ENCODE data around the gene ZKSCAN2.

ZKSCAN2 gene

DNA sequence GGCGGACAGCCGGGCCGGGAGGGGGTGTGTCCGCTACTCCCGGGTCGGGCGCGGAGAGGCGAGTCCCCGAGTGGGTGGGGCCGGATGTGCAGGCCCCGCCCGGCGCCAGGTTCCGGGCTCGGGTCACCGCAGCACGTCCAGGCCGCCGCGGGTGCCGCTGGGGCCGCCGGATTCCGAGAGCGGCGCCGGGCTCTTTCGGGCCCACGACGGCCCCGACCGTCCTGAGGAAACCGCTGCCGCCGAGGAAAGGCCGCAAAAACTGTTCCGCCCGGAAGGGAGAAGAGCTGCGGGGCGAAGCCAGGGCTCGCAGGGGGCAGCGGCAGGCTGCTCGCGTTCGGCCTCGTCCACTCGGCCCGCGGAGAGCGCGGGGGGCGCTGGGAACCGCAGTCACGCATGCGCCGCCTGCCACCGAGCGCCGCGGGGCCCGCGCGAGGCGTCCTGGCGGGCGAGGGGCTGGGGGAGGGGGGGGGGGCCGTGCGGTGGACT lies at the start of gene ZKSCAN2:
Gene ZKSCAN2, minus strand, starts transcription at position 376 of the 486 bp plus-strand sequence. CDS start 718 bp downstream, outside the sequence.
- peak; percentile 44 to 60 for DNase-seq (ENCODE audit: low read depth in 2 of 2)

- DNase-seq (ENCODE audit: low read depth in 2 of 2), result no peak
Measured at GRCh38 chr16:25299792-25300590, 42.3 kb upstream of the ZKSCAN2 start.

DNA sequence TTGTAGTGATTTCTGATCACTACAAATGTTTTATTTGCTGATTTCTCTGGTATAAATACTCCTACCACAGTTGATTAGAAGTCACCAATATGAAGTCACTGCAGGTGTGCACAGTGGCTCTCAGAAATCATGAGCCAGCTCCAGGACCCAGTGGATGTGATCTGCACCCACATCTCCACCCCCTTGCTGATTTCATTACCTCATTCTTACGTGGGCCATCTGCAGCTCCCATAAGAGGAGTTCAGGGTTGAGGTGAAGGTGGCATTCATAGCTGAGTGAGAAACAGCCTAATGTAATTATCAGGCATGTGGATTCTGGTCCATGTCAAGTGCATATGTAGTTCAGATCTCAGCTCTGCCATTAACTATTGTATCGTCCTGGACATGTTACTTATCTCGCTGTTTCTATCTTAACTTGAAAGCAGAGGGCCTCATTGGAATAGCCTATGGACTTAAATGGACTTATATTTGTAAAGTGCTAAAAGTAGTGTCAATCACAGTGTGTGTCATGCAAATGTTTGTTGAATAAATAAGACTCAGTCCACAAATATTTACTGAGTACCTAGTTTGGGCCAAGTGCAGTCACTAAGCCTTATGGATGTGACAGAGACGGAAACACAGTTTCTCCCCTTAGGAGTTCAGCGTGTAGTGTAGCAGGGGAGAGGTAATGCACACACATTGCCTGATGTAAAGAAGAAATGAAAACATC lies 40.7 kb upstream of the ZKSCAN2 start:
- DNase-seq (ENCODE audit: low read depth in 2 of 2), result no peak

DNA sequence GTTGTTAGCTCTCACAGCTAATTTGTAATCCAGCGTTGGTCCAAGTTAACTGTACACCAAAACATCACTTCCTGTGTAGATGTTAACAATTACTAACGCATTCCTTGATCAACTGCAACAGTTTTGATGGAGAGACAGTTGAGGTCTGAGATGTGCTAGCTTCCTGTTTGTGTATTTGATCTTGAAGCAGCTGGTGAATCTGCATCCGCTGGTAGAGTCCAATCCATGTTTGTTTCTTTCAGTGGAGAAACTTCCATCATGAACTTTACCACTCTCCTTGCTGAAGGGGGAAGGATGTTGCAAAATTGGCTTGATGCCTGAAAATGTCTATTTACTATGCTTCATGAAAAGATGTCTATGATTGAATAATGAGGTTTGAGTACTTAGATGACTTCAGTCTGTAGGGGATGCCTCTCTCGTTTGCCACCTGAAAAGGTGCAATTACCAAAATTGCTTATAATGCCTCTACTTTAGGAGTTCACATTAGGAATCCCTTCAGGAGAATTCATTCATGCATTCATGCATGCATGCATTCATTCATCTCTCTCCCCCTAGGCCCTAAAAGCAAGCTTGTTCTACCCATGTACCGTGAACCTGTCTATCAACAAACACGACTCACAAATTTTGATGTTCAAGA lies 39.6 kb upstream of the ZKSCAN2 start:
- no peak for DNase-seq (ENCODE audit: low read depth in 2 of 2)

- no peak for DNase-seq (ENCODE audit: low read depth in 2 of 2)
Measured at GRCh38 chr16:25291580-25291979, 33.9 kb upstream of the ZKSCAN2 start.

DNA sequence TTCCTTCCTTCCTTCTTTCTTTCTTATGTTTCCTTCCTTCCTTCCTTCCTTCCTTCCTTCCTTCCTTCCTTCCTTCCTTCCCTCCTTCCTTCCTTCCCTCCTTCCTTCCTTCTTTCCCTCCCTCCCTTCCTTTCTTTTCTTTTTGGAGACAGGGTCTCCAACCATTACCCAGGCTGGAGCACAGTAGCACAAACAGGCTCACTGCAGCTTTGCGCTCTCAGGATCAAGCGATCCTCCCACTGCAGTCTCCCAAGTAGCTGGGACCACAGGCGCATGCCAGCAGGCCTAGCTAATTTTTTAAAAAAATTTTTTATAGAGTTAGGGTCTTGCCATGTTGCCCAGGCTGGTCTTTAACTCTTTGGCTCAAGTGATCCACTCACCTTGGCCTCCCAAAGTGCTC lies 31.8 kb upstream of the ZKSCAN2 start:
- DNase-seq (ENCODE audit: low read depth in 2 of 2), result no peak

DNA sequence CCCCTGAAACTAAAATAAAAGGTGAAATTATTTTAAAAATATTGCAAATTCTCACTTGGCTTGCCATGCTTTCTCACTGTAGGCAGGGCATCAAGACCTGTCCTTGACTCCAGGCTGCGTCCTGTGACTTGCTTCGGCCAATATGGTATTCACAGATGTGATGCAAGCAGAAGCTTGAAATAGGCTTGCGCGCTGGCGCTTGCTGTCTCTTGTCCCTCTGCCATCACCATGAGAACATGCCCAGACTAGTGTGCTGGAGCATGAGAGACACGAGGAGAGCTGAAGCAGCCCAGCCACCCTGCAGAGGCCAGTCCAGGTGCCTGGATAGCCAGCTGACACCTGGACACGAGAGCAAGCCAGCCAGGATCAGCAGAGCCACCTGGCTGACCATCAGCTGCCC lies 21.8 kb upstream of the ZKSCAN2 start:
- DNase-seq (ENCODE audit: low read depth in 2 of 2), result no peak

DNA sequence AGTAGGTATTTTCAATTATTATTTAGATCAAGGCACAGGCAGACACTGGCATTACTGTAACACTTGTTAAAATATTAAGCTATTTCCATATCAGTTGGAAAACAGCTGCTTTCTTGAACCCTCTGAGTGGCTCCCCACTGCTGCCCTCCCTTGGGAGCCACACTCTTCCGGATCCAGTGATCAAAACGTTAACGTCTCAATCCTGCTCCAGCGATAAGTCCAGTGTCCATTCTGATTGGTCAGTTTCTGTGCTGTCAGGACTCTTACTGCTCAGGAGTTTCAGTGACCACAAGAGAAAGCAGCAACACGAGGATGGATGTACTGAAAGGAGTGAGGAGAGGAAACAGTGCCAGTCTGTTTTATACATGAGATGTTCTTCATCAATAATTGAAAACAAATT lies 13.8 kb upstream of the ZKSCAN2 start:
- no peak for DNase-seq (ENCODE audit: low read depth in 2 of 2)

- no peak for DNase-seq (ENCODE audit: low read depth in 2 of 2)
Measured at GRCh38 chr16:25270577-25270976, 12.9 kb upstream of the ZKSCAN2 start.

- DNase-seq (ENCODE audit: low read depth in 2 of 2), result no peak
Measured at GRCh38 chr16:25269879-25270278, 12.2 kb upstream of the ZKSCAN2 start.

- DNase-seq (ENCODE audit: low read depth in 2 of 2), result no peak
Measured at GRCh38 chr16:25265968-25266367, 8.3 kb upstream of the ZKSCAN2 start.

DNA sequence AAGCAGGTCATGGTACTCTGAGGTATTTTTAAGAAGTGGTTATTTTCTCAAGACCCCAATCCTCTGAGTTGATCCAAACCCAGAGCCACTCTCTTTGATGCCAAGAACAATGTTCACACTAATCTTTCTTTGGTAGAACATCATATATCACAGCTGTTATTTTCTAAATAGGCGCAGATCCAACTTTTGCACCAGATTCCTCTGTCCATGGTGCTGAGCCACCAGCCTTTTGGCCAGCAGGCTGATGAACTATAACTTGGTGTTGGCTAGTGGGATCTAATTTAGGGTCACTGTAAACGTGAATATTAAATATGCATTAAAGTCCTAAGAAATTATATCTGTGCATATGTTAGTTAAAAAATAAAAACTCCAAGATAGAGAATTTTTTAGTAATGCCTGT lies 7.0 kb upstream of the ZKSCAN2 start:
- no peak for DNase-seq (ENCODE audit: low read depth in 2 of 2)

GRCh38 chr16:25260416-25260815 lies 2.8 kb upstream of the ZKSCAN2 start:
- DNase-seq (ENCODE audit: low read depth in 2 of 2), result no peak

- no peak for DNase-seq (ENCODE audit: low read depth in 2 of 2)
Measured at GRCh38 chr16:25258861-25259179, 1.2 kb upstream of the ZKSCAN2 start.

- DNase-seq (ENCODE audit: low read depth in 2 of 2), result peak; percentile 39 to 60
Measured at GRCh38 chr16:25257956-25258860, 563 bp upstream of the ZKSCAN2 start.

DNA sequence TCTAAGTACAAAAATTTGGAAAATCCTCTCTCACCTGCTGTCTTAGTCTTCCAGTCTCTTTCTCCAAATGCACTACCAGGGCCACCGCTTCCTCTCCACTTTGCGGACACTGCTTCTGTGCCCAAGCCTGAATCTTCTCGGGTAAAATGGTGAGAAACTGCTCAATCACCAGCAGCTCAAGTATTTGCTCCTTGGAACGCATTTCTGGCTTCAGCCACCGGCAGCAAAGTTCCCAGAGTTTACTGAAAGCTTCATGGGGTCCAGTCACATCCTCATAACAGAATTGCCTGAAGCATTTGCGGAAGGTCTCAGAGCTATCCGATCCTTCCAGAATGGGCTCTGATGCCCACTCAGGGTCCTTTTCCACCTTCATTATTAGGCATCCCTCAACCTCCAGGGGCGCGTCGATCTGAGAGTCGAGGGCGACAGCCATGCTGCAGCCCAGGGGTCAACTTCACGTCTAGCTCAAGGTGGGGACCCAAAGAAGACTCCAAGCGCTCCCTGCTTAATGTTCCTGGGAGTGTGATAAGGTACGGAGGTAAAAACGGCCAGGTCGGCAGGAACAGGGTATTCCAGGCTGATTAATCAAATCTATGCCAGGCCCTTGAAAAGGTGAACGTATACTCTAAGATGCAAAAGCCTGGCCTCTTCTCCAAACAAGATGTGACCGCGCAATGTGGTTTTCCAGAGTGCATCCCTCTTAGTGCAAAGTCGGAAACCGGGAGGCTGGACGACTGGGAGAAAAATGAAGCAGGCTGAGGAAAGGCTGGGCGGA lies 763 bp downstream of the ZKSCAN2 start:
- DNase-seq (ENCODE audit: low read depth in 2 of 2), result no peak

DNA sequence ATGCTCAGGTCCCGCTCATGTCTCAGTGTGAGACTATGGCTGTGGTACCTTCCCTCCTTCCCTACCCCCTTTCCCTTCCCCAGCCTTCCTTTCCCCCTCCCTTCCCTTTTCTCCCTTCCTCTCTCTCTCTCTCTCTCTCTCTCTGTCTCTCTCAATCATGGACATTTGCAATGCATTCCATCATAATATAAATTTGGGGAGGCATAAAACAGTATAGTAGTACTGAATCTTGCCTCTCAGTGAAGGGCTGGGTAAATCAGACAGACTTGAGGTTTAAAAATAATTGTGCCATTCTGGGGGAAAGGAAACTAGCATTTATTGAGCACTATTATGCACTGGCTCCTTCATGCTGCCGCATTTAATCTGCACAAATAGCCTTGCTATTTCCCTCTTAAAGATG lies 4.3 kb downstream of the ZKSCAN2 start:
- DNase-seq (ENCODE audit: low read depth in 2 of 2), result no peak

DNA sequence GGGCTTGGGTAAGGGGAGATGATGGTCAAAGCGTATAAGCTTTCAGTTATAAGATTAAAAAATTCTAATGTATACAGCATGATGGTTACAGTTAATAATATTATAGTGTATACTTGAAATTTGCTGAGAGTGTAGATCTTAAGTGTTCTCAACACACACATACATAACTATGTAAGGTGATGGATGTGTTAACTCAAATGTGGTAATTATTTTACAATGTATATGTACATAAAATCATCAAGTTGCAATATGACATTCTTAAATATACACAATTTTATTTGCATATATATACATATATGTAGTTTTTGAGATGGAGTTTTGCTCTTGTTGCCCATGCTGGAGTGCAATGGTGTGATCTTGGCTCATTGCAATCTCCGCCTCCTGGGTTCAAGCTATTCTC lies 7.2 kb downstream of the ZKSCAN2 start:
- DNase-seq (ENCODE audit: low read depth in 2 of 2), result no peak

GRCh38 chr16:25235991-25236390 lies 21.7 kb downstream of the ZKSCAN2 start:
- no peak for DNase-seq (ENCODE audit: low read depth in 2 of 2)

- DNase-seq (ENCODE audit: low read depth in 2 of 2), result no peak
Measured at GRCh38 chr16:25228372-25228771, 29.3 kb downstream of the ZKSCAN2 start.

GRCh38 chr16:25224731-25225319 lies 32.8 kb downstream of the ZKSCAN2 start:
- DNase-seq (ENCODE audit: low read depth in 2 of 2), result no peak
